ENCODE measurements around the gene BNIP1. TPM values are rescaled to one million over a fixed set of nuclear protein-coding genes. Genes with fewer than 3 reads are reported as not detected.
"Not testable (repeated sequence)": the region's sequence is repeated elsewhere in the genome, so short reads cannot be mapped to it uniquely, and the experiment has no call there.

BNIP1 gene
- total RNA-seq, 1 donor from 2014 or later, result 15.7 TPM

GRCh38 chr5:173138707-173139106 lies 5.6 kb upstream of the BNIP1 start:
- H3K4me3 ChIP-seq (ENCODE audit: low read length in 3 of 3), result no peak overlapping the region
- H3K4me1 ChIP-seq (ENCODE audit: control insufficient read depth in 3 of 3, insufficient read depth in 3 of 3, low read length in 3 of 3), result no peaks in the 10 kb centered on the region
- H3K36me3 ChIP-seq (ENCODE audit: control insufficient read depth in 3 of 3, insufficient read depth in 3 of 3, low read length in 3 of 3), result peaks cover 0 to 25% (median under 1%) of the 10 kb centered on the region in 3 donors
- no peaks in the 10 kb centered on the region for H3K9me3 ChIP-seq (ENCODE audit: control insufficient read depth in 3 of 3, low read length in 3 of 3)
- H3K9ac ChIP-seq (ENCODE audit: low read depth in 1 of 3, low read length in 3 of 3), result no peak overlapping the region
- no peak overlapping the region for H3K27ac ChIP-seq (ENCODE audit: low read depth, low read length)
- no peaks in the 10 kb centered on the region for H3K27me3 ChIP-seq (ENCODE audit: control insufficient read depth in 3 of 3, insufficient read depth in 3 of 3, low read length in 3 of 3)

GRCh38 chr5:173139631-173140030 lies 4.7 kb upstream of the BNIP1 start:
- no peak overlapping the region for H3K9ac ChIP-seq (ENCODE audit: low read depth in 1 of 3, low read length in 3 of 3)
- peaks cover 0 to 20% (median 0%) of the 10 kb centered on the region in 3 donors for H3K36me3 ChIP-seq (ENCODE audit: control insufficient read depth in 3 of 3, insufficient read depth in 3 of 3, low read length in 3 of 3)

GRCh38 chr5:173140769-173141168 lies 3.6 kb upstream of the BNIP1 start:
- peaks cover 5 to 10% (median 5%) of the 10 kb centered on the region in 3 donors for H3K4me1 ChIP-seq (ENCODE audit: control insufficient read depth in 3 of 3, insufficient read depth in 3 of 3, low read length in 3 of 3)
- peaks cover 0 to 19% (median 0%) of the 10 kb centered on the region in 3 donors for H3K36me3 ChIP-seq (ENCODE audit: control insufficient read depth in 3 of 3, insufficient read depth in 3 of 3, low read length in 3 of 3)
- H3K9ac ChIP-seq (ENCODE audit: low read depth in 1 of 3, low read length in 3 of 3), result no peak overlapping the region
- H3K4me3 ChIP-seq (ENCODE audit: low read length in 3 of 3), result no peak overlapping the region
- H3K27me3 ChIP-seq (ENCODE audit: control insufficient read depth in 3 of 3, insufficient read depth in 3 of 3, low read length in 3 of 3), result no peaks in the 10 kb centered on the region
- no peaks in the 10 kb centered on the region for H3K9me3 ChIP-seq (ENCODE audit: control insufficient read depth in 3 of 3, low read length in 3 of 3)
- no peak overlapping the region for H3K27ac ChIP-seq (ENCODE audit: low read depth, low read length)

More at GRCh38 chr5:173139631-173140030, 4.7 kb upstream of the BNIP1 start:
- Histone ChIP-seq H3K9me3 (ENCODE audit: control insufficient read depth in 3 of 3, low read length in 3 of 3) (no peaks in the 10 kb centered on the region), H3K4me1 (ENCODE audit: control insufficient read depth in 3 of 3, insufficient read depth in 3 of 3, low read length in 3 of 3) (peaks cover 0 to 2% (median 0%) of the 10 kb centered on the region in 3 donors), H3K27ac (ENCODE audit: low read depth, low read length) (no peak overlapping the region), H3K27me3 (ENCODE audit: control insufficient read depth in 3 of 3, insufficient read depth in 3 of 3, low read length in 3 of 3) (no peaks in the 10 kb centered on the region), H3K4me3 (ENCODE audit: low read length in 3 of 3) (no peak overlapping the region)

- Histone ChIP-seq H3K27me3 (ENCODE audit: control insufficient read depth in 3 of 3, insufficient read depth in 3 of 3, low read length in 3 of 3) (no peaks in the 10 kb centered on the region), H3K27ac (ENCODE audit: low read depth, low read length) (no peak overlapping the region), H3K4me3 (ENCODE audit: low read length in 3 of 3) (no peak overlapping the region), H3K4me1 (ENCODE audit: control insufficient read depth in 3 of 3, insufficient read depth in 3 of 3, low read length in 3 of 3) (peaks cover 5 to 10% (median 5%) of the 10 kb centered on the region in 3 donors), H3K9me3 (ENCODE audit: control insufficient read depth in 3 of 3, low read length in 3 of 3) (no peaks in the 10 kb centered on the region), H3K9ac (ENCODE audit: low read depth in 1 of 3, low read length in 3 of 3) (peak overlapping the region in 1 of 3 donors; percentile 28), H3K36me3 (ENCODE audit: control insufficient read depth in 3 of 3, insufficient read depth in 3 of 3, low read length in 3 of 3) (peaks cover 4 to 16% (median 6%) of the 10 kb centered on the region in 3 donors)
These were observed 764 bp upstream of the BNIP1 start for GRCh38 chr5:173143567-173143966.

DNA sequence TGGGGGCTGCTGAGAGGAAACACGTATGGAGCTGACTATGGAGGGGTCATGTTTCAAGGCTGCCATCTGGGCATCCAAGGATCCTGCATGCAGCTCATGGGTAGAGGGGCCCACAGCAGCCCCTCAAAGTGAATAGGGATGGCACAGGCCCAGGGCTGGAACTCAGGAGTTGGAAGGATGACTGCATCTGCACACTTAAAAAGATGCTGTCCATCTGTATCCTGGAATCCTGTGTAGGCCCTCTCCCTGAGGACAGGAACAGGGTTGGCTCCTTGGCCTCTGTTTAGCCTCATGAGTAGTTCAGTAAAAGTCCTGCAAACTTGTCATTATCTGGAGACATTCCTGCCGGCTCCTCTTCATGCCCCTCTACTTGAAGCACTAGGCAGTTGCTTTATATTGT lies 4.0 kb downstream of the BNIP1 start:
- Histone ChIP-seq H3K27me3 (ENCODE audit: control insufficient read depth in 3 of 3, insufficient read depth in 3 of 3, low read length in 3 of 3) (no peaks in the 10 kb centered on the region), H3K36me3 (ENCODE audit: control insufficient read depth in 3 of 3, insufficient read depth in 3 of 3, low read length in 3 of 3) (peaks cover 9 to 11% (median 11%) of the 10 kb centered on the region in 3 donors), H3K27ac (ENCODE audit: low read depth, low read length) (no peak overlapping the region), H3K9ac (ENCODE audit: low read depth in 1 of 3, low read length in 3 of 3) (no peak overlapping the region), H3K4me1 (ENCODE audit: control insufficient read depth in 3 of 3, insufficient read depth in 3 of 3, low read length in 3 of 3) (peaks cover 5 to 10% (median 5%) of the 10 kb centered on the region in 3 donors), H3K9me3 (ENCODE audit: control insufficient read depth in 3 of 3, low read length in 3 of 3) (no peaks in the 10 kb centered on the region), H3K4me3 (ENCODE audit: low read length in 3 of 3) (no peak overlapping the region)

- peaks cover 20 to 30% (median 25%) of the 10 kb centered on the region in 3 donors for H3K36me3 ChIP-seq (ENCODE audit: control insufficient read depth in 3 of 3, insufficient read depth in 3 of 3, low read length in 3 of 3)
- no peaks in the 10 kb centered on the region for H3K4me1 ChIP-seq (ENCODE audit: control insufficient read depth in 3 of 3, insufficient read depth in 3 of 3, low read length in 3 of 3)
- H3K27me3 ChIP-seq (ENCODE audit: control insufficient read depth in 3 of 3, insufficient read depth in 3 of 3, low read length in 3 of 3), result no peaks in the 10 kb centered on the region
- no peak overlapping the region for H3K4me3 ChIP-seq (ENCODE audit: low read length in 3 of 3)
- no peak overlapping the region for H3K9ac ChIP-seq (ENCODE audit: low read depth in 1 of 3, low read length in 3 of 3)
- no peaks in the 10 kb centered on the region for H3K9me3 ChIP-seq (ENCODE audit: control insufficient read depth in 3 of 3, low read length in 3 of 3)
- no peak overlapping the region for H3K27ac ChIP-seq (ENCODE audit: low read depth, low read length)
These were observed 8.2 kb downstream of the BNIP1 start for GRCh38 chr5:173152547-173152946.

DNA sequence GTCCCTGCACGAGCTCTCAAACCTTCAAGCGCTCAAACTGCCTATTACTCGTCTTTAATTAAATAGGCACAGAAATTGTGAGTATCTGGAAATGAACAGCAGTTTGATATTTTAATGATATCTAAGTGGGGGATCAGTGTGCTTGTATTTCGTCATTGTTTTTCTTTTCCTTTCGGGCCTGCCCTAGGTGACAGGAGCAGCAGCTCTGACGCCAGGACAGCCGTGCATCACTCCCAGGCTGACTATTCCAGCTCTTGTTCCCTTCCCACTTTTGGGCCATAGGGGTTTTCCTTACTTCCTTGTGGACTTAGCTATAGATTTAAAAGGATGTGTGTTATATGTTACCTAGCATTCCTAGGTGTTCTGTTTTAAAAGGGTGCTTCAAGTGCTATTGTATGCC lies 9.5 kb downstream of the BNIP1 start:
- H3K9me3 ChIP-seq (ENCODE audit: control insufficient read depth in 3 of 3, low read length in 3 of 3), result no peaks in the 10 kb centered on the region
- no peaks in the 10 kb centered on the region for H3K4me1 ChIP-seq (ENCODE audit: control insufficient read depth in 3 of 3, insufficient read depth in 3 of 3, low read length in 3 of 3)
- peaks cover 23 to 28% (median 26%) of the 10 kb centered on the region in 3 donors for H3K36me3 ChIP-seq (ENCODE audit: control insufficient read depth in 3 of 3, insufficient read depth in 3 of 3, low read length in 3 of 3)
- no peaks in the 10 kb centered on the region for H3K27me3 ChIP-seq (ENCODE audit: control insufficient read depth in 3 of 3, insufficient read depth in 3 of 3, low read length in 3 of 3)
- no peak overlapping the region for H3K4me3 ChIP-seq (ENCODE audit: low read length in 3 of 3)
- H3K27ac ChIP-seq (ENCODE audit: low read depth, low read length), result no peak overlapping the region
- no peak overlapping the region for H3K9ac ChIP-seq (ENCODE audit: low read depth in 1 of 3, low read length in 3 of 3)

- H3K27me3 ChIP-seq (ENCODE audit: control insufficient read depth in 3 of 3, insufficient read depth in 3 of 3, low read length in 3 of 3); H3K27ac ChIP-seq (ENCODE audit: low read depth, low read length); H3K4me3 ChIP-seq (ENCODE audit: low read length in 3 of 3); H3K4me1 ChIP-seq (ENCODE audit: control insufficient read depth in 3 of 3, insufficient read depth in 3 of 3, low read length in 3 of 3); H3K9me3 ChIP-seq (ENCODE audit: control insufficient read depth in 3 of 3, low read length in 3 of 3); H3K9ac ChIP-seq (ENCODE audit: low read depth in 1 of 3, low read length in 3 of 3): not testable (repeated sequence)
- H3K36me3 ChIP-seq (ENCODE audit: control insufficient read depth in 3 of 3, insufficient read depth in 3 of 3, low read length in 3 of 3), result peaks cover 21 to 29% (median 26%) of the 10 kb centered on the region in 3 donors
These were observed 10.3 kb downstream of the BNIP1 start for GRCh38 chr5:173154619-173155018.

DNA sequence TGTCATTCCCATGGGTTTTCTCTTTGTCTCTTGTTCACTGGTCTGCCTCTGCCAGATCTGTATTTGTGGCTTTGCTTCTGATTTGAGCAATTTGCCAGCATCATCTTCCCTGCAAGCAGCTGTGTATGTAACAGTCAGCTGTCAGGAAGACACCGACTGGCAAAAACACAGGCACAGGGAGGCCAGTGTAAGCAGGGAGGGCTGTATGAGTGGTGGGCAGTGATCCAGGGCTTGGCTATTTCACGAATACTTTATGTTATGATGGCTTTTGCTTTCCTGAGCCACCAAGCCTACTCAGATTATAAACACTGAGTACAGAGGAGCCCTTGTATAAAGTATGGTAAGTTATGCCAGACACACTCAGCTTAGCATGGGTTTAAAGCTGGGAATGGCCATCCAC lies 11.6 kb downstream of the BNIP1 start:
- H3K4me3 ChIP-seq (ENCODE audit: low read length in 3 of 3), result no peak overlapping the region
- H3K27ac ChIP-seq (ENCODE audit: low read depth, low read length), result no peak overlapping the region
- no peaks in the 10 kb centered on the region for H3K9me3 ChIP-seq (ENCODE audit: control insufficient read depth in 3 of 3, low read length in 3 of 3)
- no peak overlapping the region for H3K9ac ChIP-seq (ENCODE audit: low read depth in 1 of 3, low read length in 3 of 3)
- no peaks in the 10 kb centered on the region for H3K27me3 ChIP-seq (ENCODE audit: control insufficient read depth in 3 of 3, insufficient read depth in 3 of 3, low read length in 3 of 3)
- no peaks in the 10 kb centered on the region for H3K4me1 ChIP-seq (ENCODE audit: control insufficient read depth in 3 of 3, insufficient read depth in 3 of 3, low read length in 3 of 3)
- H3K36me3 ChIP-seq (ENCODE audit: control insufficient read depth in 3 of 3, insufficient read depth in 3 of 3, low read length in 3 of 3), result peaks cover 30 to 39% (median 37%) of the 10 kb centered on the region in 3 donors

DNA sequence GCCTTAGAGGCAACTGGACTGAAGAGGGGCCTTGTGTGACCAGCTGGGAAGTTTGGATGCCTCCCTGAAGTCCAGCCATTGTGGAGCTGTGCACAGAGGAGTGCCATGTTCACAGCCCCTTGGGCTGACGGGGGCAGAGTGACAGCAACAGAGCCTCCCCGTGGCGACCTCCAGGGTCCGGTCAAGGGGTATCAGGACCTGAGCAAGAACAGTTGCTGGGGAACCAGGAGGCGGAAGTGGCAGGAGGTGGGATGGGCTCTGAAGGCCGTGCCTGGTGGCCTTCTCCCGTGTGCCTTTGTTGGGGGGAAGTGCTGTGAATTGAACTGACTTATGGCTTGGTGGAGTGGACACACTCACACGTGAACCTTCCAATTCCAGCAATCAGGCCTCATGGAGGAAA lies 14.0 kb downstream of the BNIP1 start:
- no peaks in the 10 kb centered on the region for H3K4me1 ChIP-seq (ENCODE audit: control insufficient read depth in 3 of 3, insufficient read depth in 3 of 3, low read length in 3 of 3)
- peaks cover 44 to 54% (median 47%) of the 10 kb centered on the region in 3 donors for H3K36me3 ChIP-seq (ENCODE audit: control insufficient read depth in 3 of 3, insufficient read depth in 3 of 3, low read length in 3 of 3)
- H3K27ac ChIP-seq (ENCODE audit: low read depth, low read length), result no peak overlapping the region
- no peaks in the 10 kb centered on the region for H3K27me3 ChIP-seq (ENCODE audit: control insufficient read depth in 3 of 3, insufficient read depth in 3 of 3, low read length in 3 of 3)
- H3K9me3 ChIP-seq (ENCODE audit: control insufficient read depth in 3 of 3, low read length in 3 of 3), result no peaks in the 10 kb centered on the region
- H3K4me3 ChIP-seq (ENCODE audit: low read length in 3 of 3), result no peak overlapping the region
- no peak overlapping the region for H3K9ac ChIP-seq (ENCODE audit: low read depth in 1 of 3, low read length in 3 of 3)

All from skeletal muscle tissue (tissue), 4 donors.